Activated T-cell treated with anti-CD3 and anti-CD28 coated beads for 24 hours (primary cell): ENCODE data around the gene TBC1D19.

ENCODE experiments used
- DNase-seq: peaks from one replicate; pipeline ENCODE4 v3.0.0-alpha.2; 2020; ENCODE audit warnings: low read depth

TBC1D19 gene

GRCh38 chr4:26732356-26732755 is 148.5 kb downstream of the TBC1D19 start:
- no peak for DNase-seq

- no peak for DNase-seq
These were observed 152.7 kb downstream of the TBC1D19 start for GRCh38 chr4:26736621-26737020.

GRCh38 chr4:26737385-26737784 is 153.5 kb downstream of the TBC1D19 start:
- DNase-seq = no peak

- DNase-seq = no peak
These were observed 157.6 kb downstream of the TBC1D19 start for GRCh38 chr4:26741491-26741871.

GRCh38 chr4:26746802-26747213 is 162.9 kb downstream of the TBC1D19 start:
- peak; percentile 13 for DNase-seq

- DNase-seq = no peak
These were observed 164.9 kb downstream of the TBC1D19 start for GRCh38 chr4:26748811-26749210.

- DNase-seq = no peak
These were observed 166.0 kb downstream of the TBC1D19 start for GRCh38 chr4:26749867-26750266.

- DNase-seq = no peak
These were observed 167.1 kb downstream of the TBC1D19 start for GRCh38 chr4:26751004-26751403.

- no peak for DNase-seq
These were observed 168.0 kb downstream of the TBC1D19 start for GRCh38 chr4:26751838-26752237.

- DNase-seq = no peak
These were observed 169.3 kb downstream of the TBC1D19 start for GRCh38 chr4:26753187-26753586.

GRCh38 chr4:26753617-26754016 is 169.7 kb downstream of the TBC1D19 start:
- no peak for DNase-seq

- no peak for DNase-seq
These were observed 173.9 kb downstream of the TBC1D19 start for GRCh38 chr4:26757751-26758150.

GRCh38 chr4:26758899-26759298 is 175.0 kb downstream of the TBC1D19 start:
- no peak for DNase-seq

- DNase-seq = no peak
These were observed 178.8 kb downstream of the TBC1D19 start for GRCh38 chr4:26762650-26763049.

GRCh38 chr4:26763063-26763462 is 179.2 kb downstream of the TBC1D19 start:
- DNase-seq = no peak

GRCh38 chr4:26763648-26764047 is 179.8 kb downstream of the TBC1D19 start:
- DNase-seq = no peak

GRCh38 chr4:26764231-26764630 is 180.3 kb downstream of the TBC1D19 start:
- DNase-seq = no peak

- no peak for DNase-seq
These were observed 181.6 kb downstream of the TBC1D19 start for GRCh38 chr4:26765515-26765914.

- DNase-seq = no peak
These were observed 182.3 kb downstream of the TBC1D19 start for GRCh38 chr4:26766141-26766540.

GRCh38 chr4:26772096-26772873 is 188.4 kb downstream of the TBC1D19 start:
- DNase-seq = no peak

- no peak for DNase-seq
These were observed 195.3 kb downstream of the TBC1D19 start for GRCh38 chr4:26779224-26779623.

- DNase-seq = no peak
These were observed 195.8 kb downstream of the TBC1D19 start for GRCh38 chr4:26779674-26780073.

- DNase-seq = no peak
These were observed 196.7 kb downstream of the TBC1D19 start for GRCh38 chr4:26780539-26780938.

- no peak for DNase-seq
These were observed 198.4 kb downstream of the TBC1D19 start for GRCh38 chr4:26782168-26782829.
